ENCODE data around the gene GULP1. TPM values are rescaled to one million over a fixed set of nuclear protein-coding genes. Genes with fewer than 3 reads are reported as not detected.

GULP1 gene
- polyA plus RNA-seq, 3 donors = 64.1 to 70.4 (median 68.8) TPM

DNA sequence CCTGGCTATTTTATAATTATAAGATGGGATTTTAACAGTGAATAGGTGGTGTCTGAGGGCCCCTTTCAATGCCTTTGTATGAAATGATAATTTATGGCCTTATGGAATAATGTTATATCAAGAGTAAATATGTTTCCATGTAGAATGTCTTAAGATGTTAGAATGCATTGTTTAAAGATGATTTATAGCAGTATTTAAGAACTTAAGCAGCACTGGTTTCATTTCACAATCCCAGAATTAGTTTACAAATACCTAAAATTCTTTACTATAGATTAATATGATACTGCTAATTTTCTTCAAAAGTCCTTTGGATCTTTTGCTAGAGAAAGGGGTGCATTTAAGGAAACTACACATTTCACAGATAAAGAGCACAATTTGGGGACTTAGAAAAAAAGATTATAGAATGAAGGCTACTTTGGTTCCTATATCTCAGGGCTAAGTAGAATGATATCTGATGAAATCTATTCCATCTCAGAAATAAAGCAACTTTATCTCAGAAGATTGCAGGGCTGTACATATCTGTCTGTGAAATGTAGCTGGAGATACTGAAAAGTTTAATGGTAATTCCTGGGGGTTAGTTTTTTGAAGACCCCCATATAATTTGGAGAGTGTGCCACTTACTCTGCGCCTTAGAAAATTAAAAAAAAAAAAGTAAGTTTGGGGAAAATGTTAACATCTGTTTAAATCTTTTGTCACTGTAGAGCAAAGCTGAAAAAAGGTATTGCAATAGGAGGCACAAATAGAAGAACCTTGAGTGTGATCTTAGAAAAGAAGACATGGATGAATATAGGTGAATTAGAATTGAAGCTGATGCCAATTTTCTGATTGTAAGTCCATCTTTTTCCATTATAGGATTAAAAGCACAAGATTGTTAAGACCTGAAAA, 123.4 kb downstream of the GULP1 start:
- no peak for DNase-seq (ENCODE audit: low read depth in 3 of 3, low spot score in 2 of 3)

DNA sequence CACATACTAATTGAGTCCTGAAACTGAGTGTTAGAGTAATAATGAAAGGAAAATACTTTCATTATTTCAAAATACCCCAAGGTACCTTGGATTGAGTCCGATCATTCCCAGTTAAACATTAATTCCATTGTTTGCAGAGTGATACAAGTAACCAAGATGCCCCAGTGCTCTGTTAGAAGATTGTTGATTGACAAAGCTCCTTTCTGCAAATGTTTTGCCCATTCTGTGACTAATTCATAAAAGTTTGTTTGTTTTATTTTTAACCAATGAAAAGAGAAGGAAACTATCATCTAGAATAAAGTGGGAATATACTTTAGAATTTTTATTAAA, 124.0 kb downstream of the GULP1 start:
- DNase-seq (ENCODE audit: low read depth in 3 of 3, low spot score in 2 of 3) = no peak

DNA sequence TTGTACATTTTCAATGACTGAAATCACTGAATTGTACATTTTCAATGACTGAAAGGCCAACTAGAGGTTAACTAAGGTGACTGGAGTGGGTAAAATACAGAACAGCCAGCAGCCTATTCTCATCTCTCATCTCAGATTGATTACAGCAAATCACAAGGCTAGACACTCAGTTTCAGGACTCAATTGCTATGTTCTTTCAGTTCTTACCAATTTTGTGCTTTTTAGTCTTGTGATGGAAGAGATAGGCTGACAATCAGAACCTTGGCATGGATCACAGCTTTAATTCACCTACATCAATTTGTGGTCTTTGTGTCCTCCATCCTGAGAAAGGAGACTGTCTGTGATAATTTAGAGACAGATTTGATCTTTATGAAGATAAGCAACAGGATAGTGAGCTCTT, 124.7 kb downstream of the GULP1 start:
- no peak for DNase-seq (ENCODE audit: low read depth in 3 of 3, low spot score in 2 of 3)

DNA sequence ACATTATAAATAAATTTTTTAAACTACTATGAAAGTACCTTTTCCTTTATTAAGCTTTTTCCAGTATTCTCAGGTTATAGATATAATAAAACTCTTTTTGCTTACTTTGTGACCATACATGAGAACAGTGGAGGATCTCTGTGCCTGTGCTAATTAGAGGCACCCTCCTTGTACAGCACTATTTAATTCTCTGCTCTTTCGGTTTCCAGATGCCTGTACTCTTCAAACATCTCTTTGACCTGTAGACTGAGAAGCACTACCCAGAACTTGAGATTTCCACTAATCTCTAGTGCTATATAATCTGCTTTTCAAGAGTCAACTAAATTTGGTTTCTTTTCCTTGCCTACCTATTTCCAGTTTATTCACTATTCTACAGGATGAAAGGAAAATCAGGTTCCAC, 131.1 kb downstream of the GULP1 start:
- no peak for DNase-seq (ENCODE audit: low read depth in 3 of 3, low spot score in 2 of 3)

DNA sequence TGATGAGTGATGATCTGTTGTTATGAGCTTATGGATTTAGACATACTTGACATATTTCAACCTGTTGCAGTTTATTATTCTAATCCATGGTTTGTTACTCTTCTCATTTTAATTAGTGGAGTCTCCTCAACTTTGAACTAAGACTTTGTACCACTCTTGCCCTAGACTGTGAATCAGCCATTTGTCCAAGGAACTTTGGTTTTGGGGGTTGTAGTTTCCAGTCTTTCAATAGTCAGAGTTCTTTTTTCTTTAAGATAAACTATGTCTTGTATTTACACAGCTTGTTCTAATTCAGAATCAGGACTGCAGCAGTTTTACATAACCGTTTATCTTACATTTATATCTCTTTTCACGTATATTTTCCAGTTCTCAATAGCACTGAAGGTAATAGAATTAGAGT, 133.6 kb downstream of the GULP1 start:
- no peak for DNase-seq (ENCODE audit: low read depth in 3 of 3, low spot score in 2 of 3)

DNA sequence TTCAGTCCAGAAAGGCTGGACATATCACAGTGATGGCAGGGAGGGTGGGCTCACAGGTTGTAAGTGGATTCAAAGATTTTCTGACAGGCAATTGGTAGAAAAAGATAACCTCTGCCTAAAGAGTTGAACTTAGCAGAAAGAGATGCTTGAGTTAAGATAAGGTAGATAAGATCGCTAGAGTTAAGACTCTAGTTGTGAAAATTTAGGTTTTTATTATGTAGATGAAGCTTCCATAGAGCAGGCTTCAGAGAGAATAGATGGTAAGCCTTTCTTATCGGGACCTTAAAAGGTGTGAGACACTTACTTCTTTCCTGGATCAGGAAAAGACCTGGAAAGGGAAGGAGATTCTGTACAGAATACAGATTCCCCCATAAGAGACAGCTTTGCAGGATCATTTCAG, 134.4 kb downstream of the GULP1 start:
- no peak for DNase-seq (ENCODE audit: low read depth in 3 of 3, low spot score in 2 of 3)

DNA sequence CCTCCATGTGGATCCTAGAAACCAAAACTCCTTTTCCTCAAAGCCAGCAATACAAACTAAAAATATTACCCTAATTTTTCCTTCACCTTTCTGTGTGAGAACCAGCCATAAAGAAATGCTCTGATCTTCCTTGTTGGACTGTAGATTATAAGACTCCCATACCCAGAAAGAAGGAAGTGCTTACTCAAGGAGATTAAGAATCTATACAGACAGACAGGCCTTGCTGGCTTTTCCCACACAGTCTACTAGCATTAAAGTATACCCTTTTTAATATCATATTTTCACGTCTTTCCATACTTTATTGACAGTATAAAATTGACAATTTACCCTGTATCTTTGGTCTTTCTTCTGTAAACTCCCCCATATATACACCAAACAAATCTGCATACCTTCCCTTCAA, 139.0 kb downstream of the GULP1 start:
- no peak for DNase-seq (ENCODE audit: low read depth in 3 of 3, low spot score in 2 of 3)

DNA sequence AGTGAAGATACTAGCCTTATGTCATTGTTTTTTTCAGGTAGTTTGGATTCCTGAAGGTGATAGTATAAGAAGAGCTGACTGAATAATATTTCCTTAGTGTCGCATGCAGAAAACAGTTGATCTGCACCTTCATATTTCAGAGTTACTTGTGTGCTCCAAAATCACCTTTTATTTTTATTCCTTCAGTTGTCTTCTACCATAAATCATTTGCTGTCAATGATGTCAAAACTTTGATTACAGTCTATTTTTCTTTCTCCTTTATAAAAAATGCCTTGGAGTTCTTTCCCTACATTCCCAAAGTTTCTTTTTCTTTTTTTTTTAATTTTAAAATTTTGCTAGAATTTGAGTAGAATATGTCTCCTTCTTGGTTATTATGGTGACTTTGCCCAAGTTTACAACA, 142.3 kb downstream of the GULP1 start:
- no peak for DNase-seq (ENCODE audit: low read depth in 3 of 3, low spot score in 2 of 3)

DNA sequence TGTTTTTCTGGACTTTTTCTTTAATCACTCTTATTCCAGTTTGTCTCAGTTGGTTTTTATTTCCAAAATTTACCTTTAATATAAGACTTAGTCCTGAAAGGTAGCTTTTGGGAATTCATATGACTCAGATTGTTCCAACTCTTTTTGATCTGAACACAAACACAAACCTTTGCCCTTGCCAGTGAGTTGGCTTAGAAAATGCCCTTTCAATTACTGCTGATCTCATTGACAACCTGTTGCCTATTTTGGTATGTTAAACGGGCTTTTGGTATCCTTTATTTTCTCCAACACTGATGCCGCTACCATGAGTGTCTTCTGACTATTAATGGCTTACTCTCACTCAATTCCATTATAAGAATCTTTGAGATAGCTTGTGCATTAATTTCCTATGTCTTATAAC, 143.4 kb downstream of the GULP1 start:
- no peak for DNase-seq (ENCODE audit: low read depth in 3 of 3, low spot score in 2 of 3)

DNA sequence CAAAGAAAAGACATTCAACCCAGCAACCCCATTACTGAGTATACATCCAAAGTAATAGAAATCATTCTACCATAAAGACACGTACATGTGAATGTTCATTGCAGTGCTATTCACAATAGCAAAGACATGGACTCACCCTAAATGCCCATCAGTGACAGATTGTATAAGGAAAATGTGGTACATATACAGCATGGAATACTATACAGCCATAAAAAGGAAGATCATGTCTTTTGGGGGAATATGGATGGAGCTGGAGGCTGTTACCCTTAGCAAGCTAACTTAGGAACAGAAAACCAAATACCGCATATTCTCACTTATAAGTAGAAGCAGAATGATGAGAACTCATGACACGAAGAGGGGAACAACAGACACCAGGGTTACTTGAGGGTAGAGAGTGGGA, 145.9 kb downstream of the GULP1 start:
- no peak for DNase-seq (ENCODE audit: low read depth in 3 of 3, low spot score in 2 of 3)

DNA sequence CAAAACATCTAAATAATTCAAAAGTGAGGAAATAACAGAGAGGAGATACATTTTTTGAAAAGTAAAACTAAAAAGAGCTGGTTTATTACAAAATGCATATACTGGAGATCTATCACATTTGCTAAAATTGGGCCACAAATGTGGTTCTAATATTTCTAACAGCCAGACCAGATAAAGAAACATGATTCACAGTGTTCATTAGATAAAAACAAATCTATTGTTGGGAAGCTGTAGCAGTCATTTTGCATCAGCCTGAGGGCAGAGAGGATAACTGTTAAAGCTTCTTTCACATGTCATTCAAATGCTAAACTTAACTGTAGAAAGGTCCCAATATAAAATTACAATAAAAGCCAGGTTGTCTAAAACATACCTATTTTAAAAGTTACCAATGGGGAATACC, 148.3 kb downstream of the GULP1 start:
- DNase-seq (ENCODE audit: low read depth in 3 of 3, low spot score in 2 of 3) = no peak

DNA sequence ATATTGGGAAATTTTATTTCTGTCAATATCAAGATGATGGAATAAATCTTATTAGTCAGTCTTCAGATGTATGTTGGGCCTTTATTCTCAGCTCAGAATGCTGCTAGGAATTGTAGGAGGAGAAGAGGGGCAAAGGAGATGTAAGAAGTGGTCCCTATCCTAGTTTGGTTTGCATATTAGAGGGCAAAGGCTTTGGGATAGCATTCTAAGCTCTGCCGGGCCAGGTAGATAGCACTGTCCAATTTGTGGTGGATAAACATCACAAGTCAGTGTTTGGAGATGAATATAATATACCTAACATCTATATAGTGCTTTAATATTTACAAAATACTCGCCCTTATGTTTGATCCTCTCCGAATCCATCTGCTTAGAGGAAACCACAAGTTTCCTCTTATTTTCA, 149.2 kb downstream of the GULP1 start:
- DNase-seq (ENCODE audit: low read depth in 3 of 3, low spot score in 2 of 3) = no peak

DNA sequence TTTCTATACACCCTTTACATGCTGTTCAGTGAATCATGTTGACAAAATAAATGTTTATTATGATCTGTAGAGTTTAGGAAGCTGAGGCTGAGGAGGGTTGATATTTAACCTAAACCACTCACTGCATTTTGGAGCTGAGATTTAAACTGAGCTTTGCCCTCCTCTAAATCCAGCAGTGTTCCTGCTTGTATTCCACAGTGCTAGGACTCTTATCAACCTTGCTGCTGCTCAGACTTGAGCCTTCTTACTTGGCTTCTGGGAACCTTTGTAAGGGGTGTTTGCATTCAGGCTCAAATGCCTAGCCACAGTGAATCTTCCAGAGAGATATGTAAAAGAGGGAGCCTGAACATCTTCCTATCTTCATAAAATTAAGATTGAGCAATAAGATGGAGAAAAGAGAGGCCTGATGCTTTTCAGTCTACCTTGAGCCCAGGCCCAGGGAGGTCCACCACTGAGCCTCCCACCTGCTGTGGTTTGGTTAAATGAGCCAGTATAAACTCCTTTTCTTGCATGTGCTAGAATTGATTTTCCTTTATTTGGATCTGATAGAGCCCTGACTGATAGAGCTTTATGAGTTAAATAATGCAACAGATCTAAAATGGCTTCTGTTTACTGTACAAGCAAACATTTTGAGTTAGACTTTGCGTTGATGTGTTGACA, 149.7 kb downstream of the GULP1 start:
- DNase-seq (ENCODE audit: low read depth in 3 of 3, low spot score in 2 of 3) = no peak

DNA sequence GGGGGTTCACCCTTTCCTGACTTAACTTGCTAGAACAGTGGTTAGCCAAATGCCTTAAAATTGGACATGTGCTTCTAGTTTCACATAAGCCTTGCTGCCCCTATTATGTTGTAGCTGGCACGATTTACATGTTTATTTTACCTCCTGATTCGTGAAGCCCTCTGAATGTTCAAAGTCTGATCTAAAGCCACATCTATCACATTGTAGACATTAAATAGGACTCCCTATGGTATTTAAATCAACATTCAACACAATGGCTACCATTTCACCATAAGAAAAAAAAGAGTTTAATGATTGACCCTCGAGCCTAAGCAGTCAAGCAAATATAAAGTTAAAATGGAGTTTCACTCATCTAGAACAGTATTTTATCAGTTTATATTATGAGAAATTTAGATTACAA, 151.5 kb downstream of the GULP1 start:
- no peak for DNase-seq (ENCODE audit: low read depth in 3 of 3, low spot score in 2 of 3)

DNA sequence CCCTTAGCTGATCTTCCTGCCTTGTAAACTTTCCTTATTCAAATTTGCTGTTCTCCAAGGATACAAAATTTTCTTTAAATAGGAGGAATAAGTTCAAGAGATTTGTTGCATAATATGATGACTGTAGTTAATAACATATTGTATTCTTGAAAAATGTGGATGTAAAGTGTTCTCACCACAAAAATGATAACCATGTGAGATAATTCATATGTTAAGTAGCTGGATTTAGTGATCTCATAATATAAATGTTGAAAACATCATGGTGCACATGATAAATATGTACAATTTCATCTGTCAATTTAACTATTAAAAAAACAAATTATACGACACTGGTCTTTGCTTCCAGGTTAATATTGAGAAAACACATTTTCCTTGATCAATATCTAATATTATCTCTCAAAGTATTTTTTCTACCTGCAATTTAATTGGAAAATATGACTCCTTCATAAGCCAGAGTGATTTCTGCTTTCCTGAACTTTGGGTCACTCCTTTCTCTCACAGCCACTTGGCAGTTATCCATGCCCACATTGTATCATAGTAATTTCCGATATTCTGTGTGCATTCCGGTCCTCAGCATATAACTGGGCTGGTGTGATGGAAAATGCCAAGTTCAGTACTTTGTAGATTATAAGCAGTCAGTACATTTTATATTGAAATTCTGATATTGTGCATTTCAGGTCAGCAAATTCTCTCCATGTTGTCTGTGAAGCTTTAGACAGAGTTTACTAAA, 152.6 kb downstream of the GULP1 start:
- no peak for DNase-seq (ENCODE audit: low read depth in 3 of 3, low spot score in 2 of 3)

DNA sequence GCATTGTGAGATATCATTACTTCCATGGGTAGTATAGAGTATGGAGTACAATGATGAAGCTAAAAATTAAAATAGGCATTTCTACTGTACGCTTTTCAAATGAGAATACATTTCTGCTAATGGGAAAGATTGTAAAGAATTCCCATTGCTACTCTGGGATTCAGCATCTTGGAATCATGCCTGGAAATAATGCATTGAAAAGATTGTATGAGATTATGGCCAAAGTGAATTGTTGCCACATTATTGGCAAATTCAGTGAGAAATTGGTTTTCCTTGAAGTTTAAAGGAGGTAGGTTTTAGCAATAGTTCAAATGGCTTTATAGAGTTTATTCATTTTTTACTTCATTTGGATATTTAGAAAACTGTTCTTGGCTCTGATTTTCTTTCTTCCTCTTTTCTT, 157.9 kb downstream of the GULP1 start:
- DNase-seq (ENCODE audit: low read depth in 3 of 3, low spot score in 2 of 3) = no peak

DNA sequence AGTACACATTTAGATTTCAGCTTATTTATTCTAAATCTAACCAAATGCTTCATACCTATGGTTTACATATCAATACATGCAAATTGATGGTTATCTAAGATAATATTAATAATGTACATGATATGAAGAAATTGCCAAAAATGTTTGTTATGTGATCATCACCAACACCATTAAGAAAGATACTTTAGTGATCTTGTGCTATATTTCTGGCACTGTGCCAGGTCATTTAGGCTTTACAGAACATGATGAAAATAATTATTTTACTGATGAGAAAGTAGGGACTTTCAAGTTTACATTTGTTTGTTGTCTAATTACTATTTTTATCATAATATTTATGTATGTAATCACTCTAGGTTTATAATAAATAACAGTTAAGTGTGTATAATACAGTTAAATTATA, 158.3 kb downstream of the GULP1 start:
- DNase-seq (ENCODE audit: low read depth in 3 of 3, low spot score in 2 of 3) = no peak

DNA sequence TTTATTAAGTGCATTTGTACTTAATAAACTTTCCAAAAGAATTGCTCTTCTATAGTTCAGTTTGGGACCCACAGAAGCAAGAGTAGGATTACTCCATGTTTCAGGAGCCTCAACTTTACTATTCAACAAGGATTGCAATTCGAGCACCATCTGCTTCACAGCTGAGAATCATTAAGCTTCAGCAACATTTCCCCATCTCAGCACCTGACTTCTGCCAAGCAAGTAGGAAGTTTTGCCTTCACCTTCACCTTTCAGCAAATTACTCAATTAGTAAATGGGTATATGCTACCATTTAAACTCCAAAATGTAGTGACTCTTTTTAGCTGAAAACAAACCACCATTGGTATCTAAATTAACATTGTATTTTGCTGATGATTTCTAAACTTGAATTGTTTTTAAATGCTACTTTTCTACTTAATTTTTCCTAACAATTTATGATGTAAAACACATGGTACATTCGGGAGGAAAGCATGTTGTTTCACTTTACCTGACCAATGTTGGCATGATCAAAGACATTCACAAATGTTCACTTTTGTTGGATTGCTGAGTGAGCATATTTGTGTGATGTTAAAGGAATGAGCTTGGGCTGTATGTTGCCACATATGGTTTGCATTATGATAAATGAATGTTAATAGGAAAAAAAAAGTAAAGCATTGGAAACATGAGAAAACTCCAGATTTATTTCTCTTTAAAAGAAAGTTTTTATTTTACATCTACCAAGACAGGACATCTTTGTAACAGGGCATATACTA, 159.2 kb downstream of the GULP1 start:
- DNase-seq (ENCODE audit: low read depth in 3 of 3, low spot score in 2 of 3) = no peak

DNA sequence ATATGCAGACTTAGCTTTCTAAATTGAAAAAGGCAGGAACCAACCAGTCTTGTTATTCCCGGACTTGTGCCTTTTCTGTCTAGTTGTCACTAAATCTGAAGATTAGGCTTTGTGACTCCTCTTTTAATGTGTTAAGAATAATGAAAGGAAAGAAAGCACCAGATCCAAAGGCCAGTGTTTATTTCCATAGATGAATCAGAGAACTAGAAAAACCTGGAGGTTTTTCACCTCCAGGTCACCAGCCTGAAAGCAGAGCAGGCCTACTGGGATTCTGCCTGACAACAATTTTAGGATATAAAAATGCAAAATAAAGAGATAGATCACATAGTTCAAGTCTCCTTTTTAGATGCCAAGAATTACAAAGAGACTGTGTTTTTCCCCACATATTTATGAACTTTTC, 160.4 kb downstream of the GULP1 start:
- no peak for DNase-seq (ENCODE audit: low read depth in 3 of 3, low spot score in 2 of 3)

DNA sequence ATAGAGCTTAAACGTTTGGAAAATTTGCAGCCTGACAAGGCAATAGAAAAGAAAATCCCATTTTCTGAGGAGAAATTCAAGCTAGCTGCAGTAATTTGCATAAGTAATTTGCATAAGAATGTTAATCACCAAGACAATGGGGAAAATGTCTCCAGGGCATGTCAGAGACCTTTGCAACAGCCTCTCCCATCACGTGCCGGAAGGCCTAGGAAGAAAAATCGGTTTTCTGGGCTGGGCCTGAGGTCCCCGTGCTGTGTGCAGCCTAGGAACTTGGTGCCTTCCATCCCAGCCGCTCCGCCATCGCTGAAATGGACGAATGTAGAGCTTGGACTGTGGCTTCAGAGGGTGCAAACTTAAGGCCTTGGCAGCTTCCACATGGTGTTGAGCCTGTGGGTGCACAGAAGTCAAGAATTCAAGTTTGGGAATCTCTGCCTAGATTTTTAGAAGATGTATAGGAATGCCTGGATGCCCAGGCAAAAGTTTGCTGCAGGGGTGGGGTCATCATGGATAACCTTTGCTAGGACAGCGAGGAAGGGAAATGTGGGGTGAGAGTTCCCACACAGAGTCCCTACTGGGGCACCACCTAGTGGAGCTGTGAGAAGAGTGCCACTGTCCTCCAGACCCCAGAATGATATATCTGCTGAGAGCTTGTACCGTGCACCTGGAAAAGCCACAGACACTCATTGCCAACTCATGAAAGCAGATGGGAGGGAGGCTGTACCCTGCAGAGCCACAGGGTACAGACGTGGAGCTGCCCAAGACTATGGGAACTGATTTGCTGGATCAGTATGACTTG, 164.6 kb downstream of the GULP1 start:
- no peak for DNase-seq (ENCODE audit: low read depth in 3 of 3, low spot score in 2 of 3)

Data from right renal cortex interstitium (tissue), 3 donors.